ENCODE results near the gene NOS1AP.

The NOS1AP gene

DNA sequence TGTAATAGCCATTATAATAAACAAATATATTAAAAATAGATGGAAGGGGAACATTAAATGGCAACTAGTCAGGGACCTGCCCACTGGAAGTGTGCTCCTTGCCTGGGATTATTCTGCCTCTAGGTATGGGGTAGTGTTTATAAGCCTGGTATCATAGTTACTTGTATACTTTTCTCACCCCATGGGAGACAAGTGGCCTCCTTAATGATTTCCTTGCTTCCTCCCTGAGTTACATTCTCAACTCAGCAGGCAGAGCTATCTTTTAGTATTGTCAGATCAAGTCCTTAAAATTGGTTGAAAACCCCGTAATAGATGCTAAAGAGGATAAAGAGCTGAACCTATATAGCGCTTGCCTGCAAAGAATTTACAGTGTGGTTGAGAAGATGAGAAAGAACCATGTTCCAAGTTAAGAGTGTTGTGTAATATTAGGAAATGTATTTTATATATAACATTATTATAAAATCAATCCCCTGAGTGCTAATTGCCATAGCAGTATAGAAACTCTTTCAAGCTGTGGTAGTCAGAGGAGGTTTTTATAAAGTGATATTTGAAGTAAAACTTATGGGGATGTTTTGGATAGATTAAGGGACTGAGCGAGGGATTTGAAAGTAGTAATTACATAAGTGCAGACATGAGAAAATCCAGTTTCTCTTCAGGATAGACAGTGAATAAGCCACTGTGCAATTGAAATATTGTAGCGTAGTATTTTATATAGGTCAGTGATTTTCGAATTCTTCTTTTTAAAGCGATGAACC is 200.7 kb downstream of the NOS1AP start:
- no peak for DNase-seq

DNA sequence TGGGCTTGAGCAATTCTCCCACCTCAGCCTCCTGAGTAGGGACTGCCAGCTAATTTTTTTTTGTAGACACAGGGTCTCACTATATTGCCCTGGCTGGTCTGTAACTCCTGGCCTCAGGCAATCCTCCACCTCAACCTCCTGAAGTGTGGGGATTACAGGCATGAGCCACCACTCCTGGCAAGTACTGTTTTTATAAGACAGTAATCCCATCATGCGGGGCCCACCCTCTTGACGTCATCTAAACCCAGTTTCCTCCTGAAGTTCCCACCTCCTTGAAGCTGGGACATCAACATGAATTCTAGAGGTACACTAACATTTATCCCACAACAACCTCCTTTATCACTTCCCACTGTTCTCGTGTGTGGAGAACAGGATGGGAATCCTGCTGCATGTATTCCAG is 202.5 kb downstream of the NOS1AP start:
- DNase-seq, result no peak

DNA sequence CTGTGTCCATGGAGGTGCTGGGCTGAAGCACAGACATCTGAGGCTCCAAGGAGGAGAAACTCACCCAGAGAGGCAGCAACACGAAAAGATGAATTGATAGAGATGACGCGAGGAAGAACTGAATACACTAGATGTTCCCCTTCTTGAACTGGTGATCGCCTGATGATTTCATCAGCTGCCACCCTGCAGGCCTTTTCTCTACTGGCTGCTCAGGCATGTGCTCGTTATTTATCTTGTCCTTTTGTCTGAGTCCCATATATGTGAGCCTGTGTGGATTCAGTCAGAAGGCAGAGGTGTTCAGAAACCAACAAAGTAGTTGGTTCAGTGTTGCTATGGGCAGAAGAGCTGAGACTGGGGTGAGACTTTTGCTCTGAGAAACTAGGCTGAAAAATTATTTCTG is 202.9 kb downstream of the NOS1AP start:
- DNase-seq, result no peak

DNA sequence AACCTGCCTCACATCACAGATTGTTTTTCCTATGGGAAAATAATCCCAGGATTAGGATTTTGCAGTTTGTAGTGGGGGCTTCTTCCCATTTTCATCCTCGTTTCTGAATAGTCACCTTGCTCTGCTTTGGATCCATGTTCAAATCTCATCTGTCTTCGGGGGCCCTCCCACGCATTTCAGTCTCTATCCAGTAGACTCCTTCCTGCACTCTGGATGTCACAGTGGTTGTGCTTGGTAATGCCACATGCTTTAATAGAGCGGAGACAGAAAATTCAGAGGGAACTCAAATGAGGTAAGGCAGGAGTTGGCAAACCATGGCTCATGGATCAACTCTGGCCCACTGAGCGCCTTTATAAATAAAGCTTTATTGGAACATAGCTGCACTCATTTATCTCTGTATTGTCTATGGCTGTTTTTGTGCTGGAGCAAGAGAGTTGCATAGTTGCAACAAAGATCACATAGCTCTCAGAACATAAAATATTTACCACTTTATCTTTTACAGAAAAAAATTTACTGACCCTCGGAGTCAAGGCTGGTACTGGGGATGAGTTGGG is 206.2 kb downstream of the NOS1AP start:
- DNase-seq, result no peak

DNA sequence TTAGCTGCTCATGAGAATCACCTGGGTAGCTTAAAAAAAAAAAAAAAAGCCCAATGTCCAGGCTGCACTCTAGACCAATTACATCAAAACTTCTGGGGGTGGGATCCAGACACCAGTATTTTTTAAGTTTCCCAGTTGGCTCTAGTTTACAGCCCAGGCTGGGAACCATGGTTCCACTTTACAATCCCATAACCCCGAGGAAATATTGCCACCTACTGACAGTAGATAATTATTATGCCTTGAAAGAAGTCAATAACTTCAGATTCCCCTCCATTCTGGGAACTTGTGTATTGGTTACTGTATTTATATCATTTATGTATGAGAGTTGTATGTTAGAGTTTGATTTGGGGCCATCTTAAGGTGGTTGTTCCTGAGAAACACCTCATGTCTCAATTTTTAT is 207.0 kb downstream of the NOS1AP start:
- DNase-seq, result peak; percentile 44 to 45

DNA sequence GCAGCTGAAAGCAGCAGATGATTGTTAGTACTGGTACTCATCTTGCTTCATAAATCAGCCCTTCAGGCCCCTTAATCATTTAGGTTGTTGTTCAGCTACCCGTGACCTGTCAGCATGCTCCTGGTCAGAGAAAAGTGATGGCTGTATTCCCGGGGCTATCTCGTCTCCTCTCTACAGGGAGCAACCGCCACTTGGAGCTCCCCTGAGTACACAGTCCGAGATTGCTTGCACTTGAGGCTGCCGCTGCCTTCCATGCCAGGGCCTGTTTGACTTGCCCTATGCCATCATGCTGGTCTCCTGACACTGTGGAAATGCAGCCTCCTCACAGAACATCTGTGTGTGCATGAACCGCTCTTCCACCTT is 209.6 kb downstream of the NOS1AP start:
- DNase-seq, result no peak

DNA sequence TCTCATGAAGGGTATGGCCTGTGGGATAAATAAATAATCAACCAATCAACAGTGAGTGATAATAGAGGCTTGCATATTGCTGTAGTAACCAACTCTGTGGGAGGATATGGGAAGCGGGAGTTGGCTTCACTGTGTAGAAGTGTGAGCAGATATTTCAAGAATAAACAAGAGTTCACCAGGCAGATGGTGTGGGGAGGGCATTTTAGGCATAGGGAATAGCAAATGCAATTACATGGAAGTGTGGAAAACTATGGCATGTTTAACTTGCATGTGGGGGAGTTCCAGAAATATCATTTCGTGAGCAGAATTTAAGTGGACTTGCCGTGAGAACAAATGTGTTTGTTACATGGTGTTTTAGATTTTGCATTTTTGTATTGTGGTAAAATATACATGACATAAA is 211.9 kb downstream of the NOS1AP start:
- no peak for DNase-seq

DNA sequence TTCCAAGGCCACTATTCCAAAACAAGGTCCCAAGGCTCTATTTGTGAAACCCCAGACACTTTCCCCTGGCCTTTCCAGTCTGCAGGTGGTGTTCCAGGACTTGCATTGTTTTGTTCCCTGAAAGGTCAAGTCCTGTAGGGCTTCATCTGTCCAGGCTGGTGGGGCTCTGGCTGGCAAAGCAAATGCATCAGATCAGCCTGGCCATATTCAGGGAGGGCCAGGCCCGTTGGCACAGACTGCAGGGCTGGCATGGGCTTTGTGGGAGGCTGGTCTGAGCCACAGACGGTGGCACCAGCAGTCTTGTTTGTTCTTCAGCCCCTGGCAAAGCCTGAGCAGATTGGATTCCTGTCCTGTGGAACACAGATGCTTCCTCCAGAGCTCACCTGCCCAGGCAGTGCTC is 214.2 kb downstream of the NOS1AP start:
- DNase-seq, result no peak

DNA sequence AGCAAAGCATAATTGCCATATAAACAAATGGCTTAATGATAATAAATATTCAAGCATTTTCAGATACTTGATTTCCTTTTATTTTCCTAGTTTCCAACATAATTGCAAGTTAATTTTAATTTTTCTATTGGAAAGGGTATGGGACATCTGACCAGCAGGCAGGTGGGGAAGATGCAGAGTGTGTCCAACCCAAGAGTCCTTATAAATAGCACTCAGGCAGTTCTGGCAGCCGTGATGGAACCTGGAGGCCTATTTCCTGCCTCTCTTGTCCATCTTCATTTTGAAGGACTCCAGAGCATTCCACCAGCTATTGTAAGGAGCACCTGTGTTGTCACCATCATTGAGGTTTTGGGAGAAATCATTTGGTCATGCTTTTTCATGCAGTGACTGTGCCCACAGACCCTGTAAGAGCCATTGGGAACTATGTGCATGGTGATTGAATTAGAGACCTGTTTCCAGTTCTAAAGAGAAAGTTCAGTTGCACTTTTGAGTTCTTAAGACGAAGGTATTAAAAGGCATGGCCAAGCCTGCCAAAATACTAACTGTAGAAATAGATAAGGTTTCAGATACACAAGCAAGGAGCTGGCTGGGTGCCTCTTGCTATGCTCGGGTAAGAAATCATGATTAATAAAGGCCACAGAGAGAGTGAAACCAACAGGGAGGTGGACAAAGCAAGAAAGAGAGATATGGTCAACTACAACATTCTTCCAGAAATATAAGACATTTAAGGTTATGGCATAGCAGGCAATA is 214.9 kb downstream of the NOS1AP start:
- DNase-seq, result no peak

DNA sequence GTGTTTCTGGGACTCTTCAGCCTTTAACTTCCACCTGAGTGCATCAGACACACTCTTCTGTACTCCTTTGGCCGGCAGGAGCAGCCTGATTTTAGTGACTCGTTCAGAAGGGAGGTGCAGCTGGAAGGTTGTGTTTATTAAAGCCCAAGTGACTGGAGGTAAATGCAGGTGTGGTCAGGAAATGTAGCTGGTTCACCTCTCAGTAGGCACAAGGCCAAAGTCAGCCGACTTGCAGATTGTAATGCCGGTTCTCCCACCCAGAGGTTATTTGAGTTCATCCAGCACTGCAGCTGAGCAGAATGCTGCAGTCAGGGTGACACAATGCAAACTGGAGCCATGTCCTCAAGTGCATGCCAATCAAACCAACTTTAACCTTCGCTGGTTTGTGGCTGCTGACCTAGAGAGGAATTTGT is 215.7 kb downstream of the NOS1AP start:
- DNase-seq, result no peak

DNA sequence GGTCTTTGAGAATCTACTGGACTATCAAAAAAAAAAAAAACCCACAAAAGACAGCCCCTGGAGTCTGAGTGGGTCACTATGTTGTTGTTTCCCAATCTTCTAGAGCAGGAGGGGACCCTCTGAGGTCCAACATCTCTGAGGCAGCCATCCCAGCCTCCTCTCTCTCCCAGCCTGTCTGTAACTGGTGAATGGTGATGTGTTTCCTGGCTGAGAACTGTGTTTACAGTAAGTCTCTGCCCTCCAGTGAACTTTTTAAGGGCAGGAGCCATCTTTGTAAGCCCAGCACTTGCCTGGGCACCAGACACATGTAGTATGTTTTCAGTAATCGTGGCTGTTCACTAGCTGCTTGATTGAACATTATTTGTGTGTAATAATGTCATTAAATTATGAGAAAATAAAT is 221.5 kb downstream of the NOS1AP start:
- DNase-seq, result no peak

DNA sequence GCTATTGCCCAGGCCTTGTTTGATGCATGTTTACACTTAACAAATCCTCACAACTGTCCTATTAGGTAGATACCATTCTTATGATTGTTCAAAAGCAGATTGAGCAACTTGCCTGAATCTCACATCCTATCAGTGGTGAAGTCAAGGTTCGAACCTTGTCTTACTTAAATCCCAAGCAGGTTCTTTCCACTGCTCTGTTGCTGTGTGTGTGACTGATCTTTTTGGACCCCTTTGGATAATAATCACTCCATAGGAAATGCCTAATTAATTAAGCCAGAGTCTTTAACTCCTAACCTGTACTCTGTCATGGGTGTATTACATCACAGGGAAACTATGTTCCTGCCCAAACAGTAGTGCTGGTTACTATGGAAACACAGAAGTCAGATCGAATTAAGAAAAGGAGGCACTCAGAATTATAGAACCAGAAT is 222.9 kb downstream of the NOS1AP start:
- no peak for DNase-seq

DNA sequence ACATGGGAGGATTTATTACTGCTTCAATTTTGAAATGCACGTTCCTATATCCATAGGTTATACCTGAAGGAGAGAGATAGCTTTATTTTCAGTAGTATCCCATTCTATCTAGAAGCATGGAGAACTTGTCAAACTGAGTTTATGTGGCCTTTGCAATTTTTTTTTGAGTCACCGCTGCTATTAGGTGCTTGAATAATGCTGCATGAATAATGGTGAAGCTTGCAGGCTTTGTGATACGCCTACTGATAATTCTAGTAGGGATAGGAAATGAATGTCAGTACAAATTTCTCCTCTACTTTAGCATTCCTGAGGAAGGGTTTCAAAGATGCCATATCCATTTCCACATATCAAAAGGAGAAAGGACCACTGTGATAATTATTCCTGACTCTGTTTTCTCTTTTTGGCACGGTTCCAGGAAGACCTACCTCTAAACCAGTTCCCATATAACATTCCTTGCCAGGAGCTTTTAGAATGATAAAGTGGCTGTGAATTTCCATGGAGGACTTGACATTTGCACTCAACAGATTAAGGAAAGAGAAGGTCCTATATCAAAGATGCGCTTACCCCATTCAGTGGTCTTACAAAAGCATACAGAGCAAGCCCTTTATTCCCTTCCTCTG is 223.7 kb downstream of the NOS1AP start:
- no peak for DNase-seq

DNA sequence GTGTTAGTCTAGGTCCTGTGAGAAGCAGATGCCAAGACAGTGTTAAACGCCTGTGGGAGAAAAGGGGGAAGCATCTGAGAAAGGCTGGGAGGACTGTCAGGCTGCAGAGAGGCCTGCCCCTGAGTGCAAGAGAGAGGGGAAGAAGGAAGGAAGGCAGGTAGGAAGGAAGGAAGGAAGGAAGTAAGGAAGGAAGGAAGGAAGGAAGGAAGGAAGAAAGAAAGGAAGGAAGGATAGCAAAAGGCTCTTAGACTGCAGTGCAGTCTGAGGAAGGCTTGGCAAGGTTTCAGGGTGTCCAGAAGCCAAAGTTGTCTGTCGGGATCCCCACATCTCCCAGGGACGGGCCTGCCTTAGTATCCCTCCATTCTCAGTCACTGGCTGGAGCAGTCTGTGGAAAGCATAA is 224.5 kb downstream of the NOS1AP start:
- DNase-seq, result no peak

DNA sequence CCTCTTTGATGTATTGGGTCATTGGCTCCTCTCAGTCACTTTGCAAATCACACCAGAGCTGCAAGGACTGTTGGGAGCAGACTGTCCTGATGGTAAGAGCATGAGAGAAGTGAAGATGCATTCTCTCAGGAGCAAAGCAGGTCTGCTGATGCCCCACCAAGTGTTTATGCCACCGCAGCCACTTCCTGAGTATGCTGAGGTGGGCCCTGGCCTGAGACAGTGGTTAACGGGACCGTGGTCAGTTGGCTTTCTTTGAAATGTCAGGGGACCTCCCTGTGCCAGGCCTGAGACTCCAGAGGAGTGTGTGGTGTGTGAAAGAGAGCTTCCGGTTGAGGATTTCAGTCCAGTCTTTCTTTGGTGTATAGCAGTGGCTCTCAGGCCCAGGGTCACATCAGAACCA is 227.7 kb downstream of the NOS1AP start:
- no peak for DNase-seq

DNA sequence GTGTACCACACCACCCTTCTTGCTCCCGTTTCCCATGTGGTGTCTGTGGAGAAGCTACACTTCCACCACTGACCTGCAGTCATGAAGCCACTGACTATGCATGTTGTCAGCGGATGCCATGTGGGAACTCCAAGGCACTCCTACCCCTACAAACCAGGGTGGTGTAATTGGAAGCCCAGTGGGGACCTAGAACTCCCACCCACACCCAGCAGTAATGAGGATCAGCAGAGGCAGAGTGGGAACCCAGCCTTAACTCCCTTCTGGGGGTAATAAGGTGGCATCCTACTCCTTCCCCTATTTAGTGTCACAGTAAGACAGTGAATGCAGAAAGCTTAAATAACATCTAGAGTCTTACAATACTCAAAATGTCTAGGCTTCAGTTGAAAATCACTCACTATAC is 228.8 kb downstream of the NOS1AP start:
- DNase-seq, result no peak

DNA sequence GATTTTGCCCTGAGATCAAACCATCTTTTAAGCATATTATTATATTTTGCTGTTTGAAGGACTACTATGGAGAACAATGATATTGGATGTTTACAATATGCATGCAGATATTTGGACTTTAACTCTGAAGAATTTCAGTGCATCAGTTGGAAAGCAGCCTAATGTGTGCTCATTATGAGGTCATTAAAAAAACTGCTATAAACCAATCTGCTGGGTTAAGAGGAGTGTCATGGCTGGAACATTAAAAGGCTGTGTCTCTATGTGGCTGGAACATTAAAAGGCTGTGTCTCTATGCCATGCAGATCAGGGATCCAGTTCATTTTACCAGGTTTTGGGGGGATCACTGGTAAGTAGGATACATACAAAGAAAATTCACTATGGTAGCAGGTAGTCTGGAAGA is 229.5 kb downstream of the NOS1AP start:
- no peak for DNase-seq

DNA sequence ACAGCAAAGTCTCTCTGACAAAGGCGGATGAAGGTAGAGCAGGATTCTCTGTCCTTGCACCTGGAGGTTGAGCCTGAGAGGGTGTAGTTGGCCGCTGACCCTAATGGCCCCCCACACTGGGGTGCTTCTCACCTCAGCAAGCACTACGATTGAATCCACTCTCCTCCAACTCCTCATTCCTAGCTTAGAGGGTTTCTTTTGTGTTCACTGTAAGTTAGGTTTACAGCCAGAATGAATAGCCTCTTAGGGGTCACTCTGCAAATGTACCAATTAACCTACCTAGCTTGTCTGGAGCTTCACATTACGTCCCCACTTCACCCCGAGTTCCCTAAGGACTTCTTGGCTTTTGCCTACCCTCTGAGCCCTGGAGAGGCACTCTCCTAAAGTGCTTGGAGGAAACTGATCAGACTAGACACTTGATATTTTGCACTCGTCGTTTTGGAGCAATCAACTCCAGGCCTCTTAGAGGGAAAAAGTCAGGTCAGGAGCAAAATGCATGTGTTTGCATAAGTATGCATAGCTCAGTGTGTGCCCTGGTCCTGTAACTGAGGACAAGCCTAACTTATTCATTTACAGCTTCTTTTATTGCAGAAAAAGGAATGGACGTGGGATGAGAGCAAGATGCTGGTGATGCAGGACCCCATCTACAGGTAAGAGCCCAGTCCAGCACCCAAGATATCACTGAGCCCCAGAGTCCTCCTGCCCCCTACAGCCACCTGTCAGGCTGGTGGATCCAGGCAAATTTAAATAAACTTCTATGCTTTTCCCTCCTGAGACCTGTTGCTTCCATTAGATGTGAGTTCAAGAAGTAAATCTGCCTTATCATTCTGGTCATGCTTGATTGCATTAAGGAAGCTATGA is 230.8 kb downstream of the NOS1AP start:
- DNase-seq, result no peak

DNA sequence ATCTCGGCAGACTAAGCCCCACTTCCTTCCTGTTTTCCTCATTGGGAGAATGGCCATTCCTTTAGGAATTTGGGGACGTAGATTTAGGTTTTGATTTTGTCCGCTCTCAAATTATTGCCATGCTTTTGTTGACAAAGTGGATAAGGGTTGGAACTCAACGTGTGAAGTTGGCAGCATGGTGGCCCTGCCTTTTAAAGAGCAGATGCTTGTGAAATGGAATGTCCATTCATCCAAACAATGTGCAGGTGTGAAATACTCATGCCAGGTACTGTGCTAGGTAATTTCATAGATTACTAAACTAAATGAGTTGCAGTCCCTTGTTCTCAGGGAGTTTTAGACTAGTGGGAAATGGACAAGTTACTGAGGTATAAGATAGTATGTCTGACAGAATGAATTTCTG is 232.2 kb downstream of the NOS1AP start:
- no peak for DNase-seq

DNA sequence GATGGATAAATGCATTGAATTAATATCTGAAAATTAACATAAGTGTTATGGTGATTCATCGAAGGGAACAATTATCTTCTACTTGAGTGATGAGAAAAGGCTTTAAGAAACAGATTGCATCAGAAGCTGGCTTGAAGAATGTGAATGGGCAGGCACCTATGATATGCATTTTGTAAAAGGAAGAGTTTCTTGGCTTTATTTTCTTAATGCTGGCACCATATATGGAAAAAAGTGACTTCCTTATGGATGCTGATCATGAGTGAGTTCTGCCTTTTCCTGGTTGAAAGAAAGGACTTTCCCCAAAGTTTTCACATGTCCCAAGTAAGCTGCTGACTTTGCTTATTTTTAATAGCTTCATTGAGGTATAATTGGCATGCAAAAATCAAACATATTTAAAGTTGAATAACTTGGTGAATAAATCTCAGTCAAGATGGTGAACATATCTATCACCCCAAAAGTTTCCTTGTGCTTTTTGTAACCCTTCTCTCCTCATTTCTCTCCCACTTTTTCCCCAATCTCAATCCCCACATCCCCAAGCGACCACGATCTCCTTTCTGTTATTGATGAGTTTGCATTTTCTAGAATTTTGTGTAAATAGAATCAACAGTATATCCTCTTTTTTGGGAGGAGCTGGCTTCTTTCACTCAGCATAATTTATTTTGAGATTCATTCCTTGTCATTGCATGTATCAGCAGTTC is 233.0 kb downstream of the NOS1AP start:
- DNase-seq, result no peak

DNA sequence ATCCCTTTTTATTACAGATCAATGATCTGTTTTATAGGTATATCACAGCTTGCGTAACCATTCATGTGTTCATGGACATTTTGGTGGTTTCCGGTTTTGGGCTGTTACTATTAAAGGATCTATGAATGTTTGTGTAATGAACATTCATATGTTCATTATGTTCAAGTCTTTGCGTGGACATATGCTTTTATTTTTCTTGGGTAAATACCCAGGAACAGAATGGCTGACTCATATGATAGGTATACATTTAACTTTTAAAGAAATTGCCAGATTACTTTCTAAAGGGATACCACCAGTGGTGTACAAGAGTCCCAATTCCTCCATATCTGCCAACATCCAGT is 233.5 kb downstream of the NOS1AP start:
- no peak for DNase-seq

DNA sequence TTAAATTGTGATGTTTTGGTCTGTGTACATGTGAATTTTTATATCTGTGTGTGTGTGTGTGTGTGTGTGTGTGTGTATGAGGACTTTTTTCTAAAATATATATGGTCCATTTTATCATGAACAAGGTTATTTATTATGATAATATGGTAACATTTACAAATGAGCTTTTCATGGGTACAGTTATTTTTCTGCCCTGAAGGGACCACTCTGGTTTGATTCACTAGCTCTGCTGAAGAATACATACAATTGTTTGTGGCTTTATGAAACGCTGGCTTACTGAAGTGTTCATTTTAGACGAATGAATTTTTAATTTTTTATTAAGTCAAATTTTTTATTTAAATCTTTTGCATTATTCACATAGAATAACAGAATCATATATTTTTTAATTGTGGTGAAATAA is 235.2 kb downstream of the NOS1AP start:
- no peak for DNase-seq
